Measurements from ENCODE around the gene KLHL22. TPM values are rescaled to one million over a fixed set of nuclear protein-coding genes. Genes with fewer than 3 reads are reported as not detected.

Gene KLHL22
- total and polyA plus RNA-seq, 2 of the 8 experiments (the other 6 are each of a cell fraction or from before 2014, with no cell fraction given) = 9.4 to 16.2 TPM

DNA sequence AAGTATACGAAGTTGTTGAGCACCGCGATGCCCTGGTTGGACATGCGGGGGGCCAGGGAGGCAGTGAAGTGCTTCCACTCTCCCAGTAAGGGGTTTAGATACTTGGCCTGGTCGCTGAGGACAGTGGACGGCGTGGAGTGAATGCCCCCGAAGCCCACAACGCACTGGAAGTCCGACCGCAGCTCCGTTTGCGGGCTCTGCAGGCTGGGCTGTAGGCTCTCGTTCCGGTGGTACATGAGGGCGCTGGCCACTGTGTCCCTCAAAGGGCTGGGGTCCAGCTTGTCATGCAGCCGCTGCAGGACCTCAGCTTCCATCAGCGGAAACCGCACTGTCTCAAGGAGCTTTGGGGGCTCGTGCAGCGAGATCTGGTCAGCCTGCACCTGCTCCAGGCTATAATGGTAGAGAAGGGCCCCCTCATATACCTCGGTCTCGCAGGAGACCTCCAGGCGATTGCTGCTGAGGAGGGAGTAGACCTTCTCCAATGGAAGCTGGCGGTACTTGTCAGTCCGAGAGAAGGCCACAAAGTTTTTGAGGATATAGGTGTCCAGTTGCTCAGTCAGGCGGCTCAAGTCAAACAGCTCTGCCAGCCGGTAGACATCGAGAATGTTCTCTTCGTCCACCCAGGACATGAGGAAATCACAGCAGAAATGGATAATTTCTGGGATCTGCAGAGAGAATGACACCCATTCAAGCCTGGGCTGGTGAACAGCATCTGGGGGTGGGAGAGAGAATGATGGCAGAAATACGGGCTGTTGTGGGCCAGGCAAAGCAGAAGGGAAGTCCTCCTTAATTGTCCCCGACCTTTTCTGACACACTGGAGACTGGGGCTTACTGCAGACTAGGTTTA is 30.5 kb downstream of the KLHL22 start:
- H3K79me1 ChIP-seq (ENCODE audit: low read depth, low read length) = no peaks in the 10 kb centered on the region
- H2AK5ac ChIP-seq (ENCODE audit: low read depth, low read length) = no peak overlapping the region
- no peaks in the 10 kb centered on the region for H3K27me3 ChIP-seq (replicated peaks in 1 of 4; ENCODE audit: control insufficient read depth in 3 of 4, extremely low read depth in 1 of 4, insufficient read depth in 3 of 4, low read length in 3 of 4)
- no peak overlapping the region for H3K56ac ChIP-seq (replicated peaks; ENCODE audit: insufficient read length, low read depth, low read length)
- no peak overlapping the region for H4K91ac ChIP-seq (replicated peaks; ENCODE audit: insufficient read length, low read length)
- no peak overlapping the region for H2BK5ac ChIP-seq (ENCODE audit: low read depth, low read length)
- WGBS, 2 experiments (ENCODE audit: extremely low coverage in 1 of 2, insufficient coverage in 1 of 2, insufficient read length in 1 of 2, insufficient replicate concordance in 2 of 2, low coverage in 1 of 2, low lambda C conversion rate in 2 of 2, missing lambda C conversion rate in 1 of 2) = 97% methylated on average over 32 of the region's 32 CpGs; no CpG with 5 or more reads in 1 of the 2 experiments
- no peak overlapping the region for H3K9ac ChIP-seq (replicated peaks in 1 of 4; ENCODE audit: extremely low read depth in 1 of 4, low read depth in 3 of 4, low read length in 3 of 4)
- no peaks in the 10 kb centered on the region for H3K79me2 ChIP-seq (ENCODE audit: control insufficient read depth in 1 of 2, insufficient read depth in 2 of 2, low read length in 2 of 2)
- H4K8ac ChIP-seq (ENCODE audit: extremely low read depth, insufficient read depth, low read length) = no peak overlapping the region
- H3K9me3 ChIP-seq (ENCODE audit: insufficient read depth in 2 of 2, low read depth in 1 of 2, low read length in 1 of 2) = no peaks in the 10 kb centered on the region
- no peak overlapping the region for H2BK15ac ChIP-seq (ENCODE audit: low read length)
- H3K27ac ChIP-seq (ENCODE audit: low read depth, low read length) = no peak overlapping the region
- no peak overlapping the region for H3K18ac ChIP-seq (ENCODE audit: extremely low read depth, low read length)
- DNase-seq (ENCODE audit: low read depth in 1 of 2, low spot score in 2 of 2) (no peak), FAIRE-seq (no peak)
- POLR2A ChIA-PET (ENCODE audit: partially characterized antibody) = interaction anchor here (2.0 kb wide), 1 partner anchor 24 kb away, joined by 4 read pairs; no protein-coding TSS in a partner anchor
- peaks cover 0 to 2% of the 10 kb centered on the region in 2 experiments for H4K20me1 ChIP-seq (replicated peaks in 1 of 2; ENCODE audit: control insufficient read depth in 1 of 2, insufficient read depth in 2 of 2, low read length in 2 of 2)
- H4K5ac ChIP-seq (ENCODE audit: insufficient read length, low read depth, low read length) = no peak overlapping the region
- H3K23ac ChIP-seq (ENCODE audit: insufficient read length) = no peak overlapping the region
- no peak overlapping the region for H2BK120ac ChIP-seq (replicated peaks; ENCODE audit: low read depth, low read length)
- no peak overlapping the region for H3K4ac ChIP-seq (replicated peaks; ENCODE audit: insufficient read length, low read depth, low read length)
- no peak overlapping the region for H3K4me3 ChIP-seq (ENCODE audit: extremely low read depth in 1 of 4, insufficient read depth in 2 of 4, low read depth in 3 of 4, low read length in 4 of 4)
- H2BK20ac ChIP-seq (ENCODE audit: low read length) = no peak overlapping the region
- H3K4me1 ChIP-seq (replicated peaks in 1 of 4; ENCODE audit: control insufficient read depth in 3 of 4, insufficient read depth in 4 of 4, low read length in 3 of 4) = no peaks in the 10 kb centered on the region
- H2AFZ ChIP-seq (ENCODE audit: low read length) = no peak overlapping the region
- H3K14ac ChIP-seq (ENCODE audit: insufficient read length) = no peak overlapping the region
- H3K23me2 ChIP-seq (ENCODE audit: low read depth, low read length) = no peaks in the 10 kb centered on the region
- H3K4me2 ChIP-seq (ENCODE audit: insufficient read depth in 1 of 2, low read depth in 2 of 2, low read length in 2 of 2) = no peak overlapping the region
- CTCF ChIA-PET (ENCODE audit: partially characterized antibody) = interaction anchor here (0.7 to 2.8 kb wide), 3 partner anchors 8 to 47 kb away, joined by 4 to 12 read pairs (median 9); no protein-coding TSS in a partner anchor
- H2BK12ac ChIP-seq (ENCODE audit: low read depth, low read length) = no peak overlapping the region
- H3K36me3 ChIP-seq (ENCODE audit: control insufficient read depth in 2 of 4, insufficient read depth in 4 of 4, low read length in 3 of 4) = peaks cover 0 to 5% (median 0%) of the 10 kb centered on the region in 4 experiments; a peak in 1 of 8 replicates
- TF ChIP-seq RAD21 (IDR thresholded peaks at IDR 0.05 in 1 of 2, conservative IDR thresholded peaks at IDR 0.05 in 1 of 2; ENCODE audit: low read depth in 2 of 2, low read length in 2 of 2) (no peak), TCF12 (IDR thresholded peaks at IDR 0.05; ENCODE audit: low read depth, low read length) (no peak), JUND (IDR thresholded peaks at IDR 0.05; ENCODE audit: low read length) (no peak), CREB1 (IDR thresholded peaks at IDR 0.05) (no peak), NANOG (IDR thresholded peaks at IDR 0.05; ENCODE audit: insufficient read depth, low read depth, low read length, poor library complexity, severe bottlenecking) (no peak), MAFK (IDR thresholded peaks at IDR 0.05; ENCODE audit: low read depth, low read length) (no peak), CEBPB (IDR thresholded peaks at IDR 0.05; ENCODE audit: low read depth, low read length) (no peak), ASH2L (IDR thresholded peaks at IDR 0.05; ENCODE audit: low read length) (no peak), SP2 (IDR thresholded peaks at IDR 0.05; ENCODE audit: low read length) (no peak), CHD2 (IDR thresholded peaks at IDR 0.05; ENCODE audit: low read length) (no peak), HDAC2 (IDR thresholded peaks at IDR 0.05; ENCODE audit: borderline replicate concordance in 1 of 2, low read depth in 2 of 2, low read length in 2 of 2) (no peak), KDM4A (IDR thresholded peaks at IDR 0.05; ENCODE audit: low read depth, low read length, severe bottlenecking) (no peak)

All from H1 (cell line).